Epithelial cell of esophagus (primary cell): Measurements from ENCODE around the gene SIRT7.

Experiments
- DNase-seq: peaks from one replicate; pipeline ENCODE4 v3.0.0; 2010; ENCODE audit warnings: low read depth
- H3K4me3 ChIP-seq: 2 replicates; pipeline ENCODE4 v1.5.1; 2011; ENCODE audit warnings: mild to moderate bottlenecking, low read length, control low read depth
- CTCF ChIP-seq: IDR thresholded peaks from 2 replicates; pipeline ENCODE4 v1.5.1; 2011; ENCODE audit warnings: low read depth, mild to moderate bottlenecking, low read length, control low read depth, inconsistent platforms; ENCODE audit not compliant: insufficient read depth; ENCODE audit errors: missing control alignments

SIRT7 gene

DNA sequence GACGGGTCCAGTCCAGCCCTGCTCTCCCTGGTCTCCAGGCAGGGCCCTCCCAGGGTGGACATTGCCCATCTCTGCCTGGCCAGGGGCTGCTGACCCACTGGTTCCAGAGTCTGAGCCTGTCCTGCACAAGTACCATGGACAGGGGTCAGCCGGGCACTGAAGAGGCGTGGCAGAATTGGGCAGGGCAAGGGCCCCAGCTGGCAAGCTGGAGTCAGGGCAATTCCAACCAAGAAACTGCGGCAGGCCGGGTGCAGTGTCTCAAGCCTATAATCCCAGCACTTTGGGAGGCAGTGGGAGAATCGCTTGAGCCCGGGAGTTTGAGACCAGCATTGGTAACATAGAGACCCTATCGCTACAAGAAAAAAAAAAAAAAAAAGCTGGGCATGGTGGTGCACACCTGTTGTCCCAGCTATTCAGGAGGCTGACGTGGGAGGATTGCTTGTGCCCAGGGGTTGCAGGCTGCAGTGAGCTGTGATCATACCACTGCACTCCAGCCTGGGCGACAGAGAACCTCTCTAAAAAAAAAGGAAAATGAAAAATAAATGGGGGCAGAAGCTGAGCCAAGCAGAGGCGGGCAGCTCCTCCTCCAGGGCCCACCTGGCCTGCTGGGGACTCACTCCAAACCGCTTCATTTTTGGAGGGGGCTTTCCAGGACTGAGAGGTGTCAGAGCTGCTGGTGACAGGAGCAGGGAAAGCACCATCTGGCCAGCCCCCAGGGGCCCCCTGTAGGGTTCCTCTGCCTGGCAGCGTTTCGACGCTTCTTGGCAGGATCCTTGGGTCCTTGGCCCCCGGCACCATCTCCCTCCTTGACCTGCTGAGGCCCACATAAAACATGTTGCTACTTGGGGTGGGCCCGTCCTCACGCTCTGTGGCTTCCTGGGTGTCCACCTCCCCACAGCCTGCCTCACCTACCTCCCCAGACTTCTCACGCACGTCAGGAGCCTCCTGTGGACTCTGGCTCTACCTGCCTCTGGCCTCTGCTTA, 12.5 kb upstream of the SIRT7 start:
- DNase-seq: no peak
- no peak overlapping the region for H3K4me3 ChIP-seq
- TF ChIP-seq CTCF: no peak

DNA sequence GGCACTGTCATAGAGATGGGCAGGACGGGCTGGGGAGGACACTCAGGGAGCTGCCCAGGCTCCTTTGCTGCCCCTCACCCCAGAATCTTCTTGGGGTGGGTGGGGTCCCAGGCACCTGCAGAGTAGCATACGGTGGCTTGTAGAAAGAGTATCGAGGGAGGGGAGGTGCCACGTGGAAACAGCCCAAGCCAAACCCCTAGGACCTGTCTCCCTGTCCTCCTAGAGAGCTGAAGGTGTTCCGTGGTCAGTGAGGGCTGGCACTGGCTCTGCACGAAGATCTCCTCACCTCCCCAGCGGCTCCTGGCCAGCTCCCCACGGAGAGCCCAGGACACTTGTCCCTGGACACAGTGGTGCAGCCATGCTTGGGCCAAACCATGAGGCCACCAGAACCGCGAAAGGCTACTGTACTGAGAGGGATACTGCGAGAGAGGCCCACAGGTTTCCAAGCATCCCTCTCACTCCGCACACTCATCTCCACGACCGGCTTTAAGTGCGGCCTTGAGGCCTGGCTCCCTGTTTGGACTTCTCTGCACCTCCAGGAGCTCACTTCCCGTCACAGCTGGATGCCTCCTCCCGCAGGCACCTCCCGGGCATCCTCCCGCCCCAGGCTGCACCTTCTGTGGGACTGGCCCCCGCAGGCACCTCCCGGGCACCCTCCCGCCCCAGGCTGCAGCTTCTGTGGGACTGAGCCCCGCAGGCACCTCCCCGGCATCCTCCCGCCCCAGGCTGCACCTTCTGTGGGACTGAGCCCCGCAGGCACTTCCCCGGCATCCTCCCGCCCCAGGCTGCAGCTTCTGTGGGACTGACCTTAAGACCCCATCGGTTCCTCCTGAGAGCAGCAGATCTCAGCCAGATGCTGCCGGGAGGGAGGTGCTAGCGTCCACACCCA, 11.5 kb upstream of the SIRT7 start:
- no peak for TF ChIP-seq CTCF
- H3K4me3 ChIP-seq: no peak overlapping the region

GRCh38 chr17:81928544-81929252, 10.7 kb upstream of the SIRT7 start:
- DNase-seq: no peak
- peak overlapping the region; percentile 59 for H3K4me3 ChIP-seq
- no peak for TF ChIP-seq CTCF

More for the DNA sequence above, 11.5 kb upstream of the SIRT7 start:
- no peak for DNase-seq

- peak within 1 kb of the TSS; percentile 70 for H3K4me3 ChIP-seq
- DNase-seq: peak; percentile 93
- no peak for TF ChIP-seq CTCF
These were observed 9.9 kb upstream of the SIRT7 start, which contains the start of gene MAFG for GRCh38 chr17:81927653-81928543. TSS of gene MAFG (minus strand) at chr17:81927735. CDS start at chr17:81923185, 4,550 bp downstream.

DNA sequence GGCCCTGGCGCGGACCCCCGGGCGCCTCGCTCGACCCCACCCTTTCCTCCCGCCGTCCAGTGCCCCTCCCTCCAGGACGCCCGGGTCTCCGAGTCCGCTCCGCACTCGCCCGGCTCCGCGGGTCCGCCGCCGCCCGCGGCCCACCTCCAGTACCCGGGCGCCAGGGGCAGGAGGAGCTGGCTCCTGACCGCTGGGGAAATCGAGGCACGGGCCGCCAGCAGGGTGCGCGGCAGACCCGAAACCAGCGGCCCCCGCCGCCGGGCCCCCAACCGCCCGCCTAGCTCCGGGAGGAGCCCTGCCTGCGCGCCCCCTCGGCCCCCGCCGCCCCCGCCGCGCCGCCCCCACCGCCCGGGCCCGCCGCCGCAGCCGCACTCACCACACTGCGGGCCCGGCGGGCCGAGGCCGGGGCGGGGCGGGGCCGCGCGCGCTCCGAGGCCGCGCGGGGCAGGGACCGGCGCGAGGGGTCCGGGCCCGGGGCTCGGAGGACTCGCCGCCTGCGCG, 9.2 kb upstream of the SIRT7 start:
- H3K4me3 ChIP-seq: peak overlapping the region; percentile 70
- TF ChIP-seq CTCF: no peak
- DNase-seq: no peak
